Endodermal cell (in vitro differentiated cells): ENCODE results near the gene LEF1. TPM values are rescaled to one million over a fixed set of nuclear protein-coding genes. Genes with fewer than 3 reads are reported as not detected.

Experiments used
- DNase-seq: peaks from one replicate; pipeline ENCODE4 v3.0.0-alpha.2; 2017
- H3K27ac ChIP-seq: 2 replicates; pipeline ENCODE4 v1.5.1; 2013; ENCODE audit warnings: mild to moderate bottlenecking, low read depth, low read length, moderate library complexity
- H3K27me3 ChIP-seq: 2 replicates; pipeline ENCODE4 v1.6.1; 2013; ENCODE audit warnings: mild to moderate bottlenecking, low read length, moderate library complexity; ENCODE audit not compliant: insufficient read depth, control insufficient read depth, poor library complexity, severe bottlenecking
- H3K36me3 ChIP-seq: 2 replicates; pipeline ENCODE4 v1.7.0; 2013; ENCODE audit warnings: mild to moderate bottlenecking, low read length, moderate library complexity; ENCODE audit not compliant: control insufficient read depth, insufficient read depth
- H3K4me1 ChIP-seq: one replicate; pipeline ENCODE4 v1.7.0; 2013; ENCODE audit warnings: low read length; ENCODE audit not compliant: control insufficient read depth, insufficient read depth
- H3K4me3 ChIP-seq: 2 replicates; pipeline ENCODE4 v1.5.1; 2013; ENCODE audit warnings: mild to moderate bottlenecking, low read length, moderate library complexity
- H3K9ac ChIP-seq: 2 replicates; pipeline ENCODE4 v1.6.1; 2013; ENCODE audit warnings: mild to moderate bottlenecking, low read length, moderate library complexity; ENCODE audit not compliant: poor library complexity, severe bottlenecking; ENCODE audit errors: extremely low read depth
- H3K9me3 ChIP-seq: 2 replicates; pipeline ENCODE4 v1.6.1; 2013; ENCODE audit warnings: mild to moderate bottlenecking, low read length, moderate library complexity; ENCODE audit not compliant: control insufficient read depth
- H3K27ac Mint-ChIP-seq: 2 replicates; pipeline ENCODE4 v1.8.0; 2020; ENCODE audit warnings: mixed read lengths
- H3K27me3 Mint-ChIP-seq: 2 replicates; pipeline ENCODE4 v1.8.0; 2021; ENCODE audit warnings: mild to moderate bottlenecking, mixed read lengths; ENCODE audit not compliant: insufficient read depth
- H3K36me3 Mint-ChIP-seq: 2 replicates; pipeline ENCODE4 v1.8.0; 2020; ENCODE audit warnings: low read depth, mixed read lengths
- H3K4me1 Mint-ChIP-seq: 2 replicates; pipeline ENCODE4 v1.8.0; 2020; ENCODE audit warnings: mixed read lengths
- H3K4me3 Mint-ChIP-seq: 2 replicates; pipeline ENCODE4 v1.8.0; 2020; ENCODE audit warnings: mild to moderate bottlenecking, moderate library complexity, mixed read lengths
- H3K9me3 Mint-ChIP-seq: 2 replicates; pipeline ENCODE4 v1.8.0; 2020; ENCODE audit warnings: mild to moderate bottlenecking, mixed read lengths
- WGBS, 2 experiments: methylation state at CpG; one replicate each; pipeline versions ENCODE4 v1.1.5 to v1.1.7; 2013; ENCODE audit warnings: missing lambda C conversion rate in 2 of 2, mixed read lengths in 1 of 2; ENCODE audit not compliant: insufficient coverage in 1 of 2, insufficient read length in 1 of 2; 5-methylcytosine and 5-hydroxymethylcytosine counted together
- total RNA-seq, 2 donors: library from RNA; stranded (reverse); fragmentation: NEBNext Ultra II Directional in 1 of 2; extraction: Animal tissue kit (Norgen Biotek cat#: 25700) in 1 of 2; gene quantifications; 2 replicates in 1 of 2; 3 replicates in 1 of 2; pipeline ENCODE4 v1.2.1, GENCODE V29; 2021
- TF ChIP-seq, protein P1 (sequence below): fragments of 200-600 bp; sonication (generic); conservative IDR thresholded peaks from 2 replicates; pipeline ENCODE4 v1.5.0; 2021; ENCODE audit warnings: antibody characterized with exemption, mild to moderate bottlenecking

The LEF1 gene
- total RNA-seq, 2 donors from 2014 or later: 0.95 to 1.6 TPM

- Mint-ChIP-seq H3K27ac (no peak overlapping the region), H3K36me3 (no peaks in the 10 kb centered on the region), H3K4me3 (no peak overlapping the region), H3K9me3 (no peaks in the 10 kb centered on the region), H3K4me1 (peaks cover 15% of the 10 kb centered on the region), H3K27me3 (peaks cover 22% of the 10 kb centered on the region)
- Histone ChIP-seq H3K27me3 (no peaks in the 10 kb centered on the region), H3K4me1 (no peaks in the 10 kb centered on the region), H3K4me3 (no peak overlapping the region), H3K9ac (no peak overlapping the region), H3K27ac (no peak overlapping the region), H3K9me3 (no peaks in the 10 kb centered on the region), H3K36me3 (no peaks in the 10 kb centered on the region)
- TF ChIP-seq, protein P1, sequence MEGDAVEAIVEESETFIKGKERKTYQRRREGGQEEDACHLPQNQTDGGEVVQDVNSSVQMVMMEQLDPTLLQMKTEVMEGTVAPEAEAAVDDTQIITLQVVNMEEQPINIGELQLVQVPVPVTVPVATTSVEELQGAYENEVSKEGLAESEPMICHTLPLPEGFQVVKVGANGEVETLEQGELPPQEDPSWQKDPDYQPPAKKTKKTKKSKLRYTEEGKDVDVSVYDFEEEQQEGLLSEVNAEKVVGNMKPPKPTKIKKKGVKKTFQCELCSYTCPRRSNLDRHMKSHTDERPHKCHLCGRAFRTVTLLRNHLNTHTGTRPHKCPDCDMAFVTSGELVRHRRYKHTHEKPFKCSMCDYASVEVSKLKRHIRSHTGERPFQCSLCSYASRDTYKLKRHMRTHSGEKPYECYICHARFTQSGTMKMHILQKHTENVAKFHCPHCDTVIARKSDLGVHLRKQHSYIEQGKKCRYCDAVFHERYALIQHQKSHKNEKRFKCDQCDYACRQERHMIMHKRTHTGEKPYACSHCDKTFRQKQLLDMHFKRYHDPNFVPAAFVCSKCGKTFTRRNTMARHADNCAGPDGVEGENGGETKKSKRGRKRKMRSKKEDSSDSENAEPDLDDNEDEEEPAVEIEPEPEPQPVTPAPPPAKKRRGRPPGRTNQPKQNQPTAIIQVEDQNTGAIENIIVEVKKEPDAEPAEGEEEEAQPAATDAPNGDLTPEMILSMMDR: no peak
- WGBS, 2 experiments: 77% methylated on average over 5 of the region's 5 CpGs; no CpG with 5 or more reads in 1 of the 2 experiments
- no peak for DNase-seq
Observed at GRCh38 chr4:108097990-108098553, 70.7 kb downstream of the LEF1 start.

DNA sequence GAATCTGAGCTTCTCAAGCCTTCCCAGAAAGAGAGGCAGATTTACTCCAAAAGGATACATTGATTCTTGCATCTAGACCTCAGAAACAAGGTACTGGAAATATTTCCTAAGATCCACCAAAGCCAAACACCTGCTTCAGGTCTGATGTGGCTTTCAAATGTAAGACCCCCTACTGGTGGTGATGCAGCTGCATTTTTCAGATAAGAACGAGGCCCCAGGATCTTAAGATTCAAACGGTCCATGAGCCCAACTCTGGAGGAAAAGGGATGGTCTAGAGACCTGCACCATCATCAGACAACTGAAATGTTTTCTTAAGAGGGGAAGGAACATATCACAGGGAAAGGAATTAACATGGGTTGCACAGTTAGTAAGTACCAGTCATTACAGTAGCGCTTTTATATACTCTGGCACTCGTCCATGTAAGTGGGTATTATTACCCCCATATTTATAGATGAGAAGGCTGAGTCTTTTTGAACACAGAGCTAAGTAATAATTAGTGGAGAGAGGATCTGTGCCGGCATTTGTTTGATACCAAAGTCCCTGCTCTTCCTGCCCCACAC lies 73.7 kb downstream of the LEF1 start:
- H3K27me3 Mint-ChIP-seq: peaks cover 22% of the 10 kb centered on the region
- 42 to 78% methylated on average over 2 to 5 of the region's 5 CpGs for WGBS, 2 experiments
- no peaks in the 10 kb centered on the region for H3K4me1 ChIP-seq
- H3K9ac ChIP-seq: no peak overlapping the region
- peaks cover 22% of the 10 kb centered on the region for H3K4me1 Mint-ChIP-seq
- no peak overlapping the region for H3K27ac Mint-ChIP-seq
- no peaks in the 10 kb centered on the region for H3K9me3 ChIP-seq
- H3K4me3 Mint-ChIP-seq: no peak overlapping the region
- no peak overlapping the region for H3K27ac ChIP-seq
- no peaks in the 10 kb centered on the region for H3K36me3 Mint-ChIP-seq
- TF ChIP-seq, protein P1: peak; percentile 34
- no peak for DNase-seq
- no peaks in the 10 kb centered on the region for H3K36me3 ChIP-seq
- no peak overlapping the region for H3K4me3 ChIP-seq
- H3K9me3 Mint-ChIP-seq: no peaks in the 10 kb centered on the region
- no peaks in the 10 kb centered on the region for H3K27me3 ChIP-seq

GRCh38 chr4:108094131-108094530 lies 74.6 kb downstream of the LEF1 start:
- Histone ChIP-seq H3K27ac (no peak overlapping the region), H3K4me1 (no peaks in the 10 kb centered on the region), H3K9me3 (no peaks in the 10 kb centered on the region), H3K27me3 (no peaks in the 10 kb centered on the region), H3K9ac (no peak overlapping the region), H3K36me3 (no peaks in the 10 kb centered on the region), H3K4me3 (no peak overlapping the region)
- Mint-ChIP-seq H3K27ac (no peak overlapping the region), H3K4me1 (peaks cover 22% of the 10 kb centered on the region), H3K36me3 (no peaks in the 10 kb centered on the region), H3K4me3 (no peak overlapping the region), H3K9me3 (no peaks in the 10 kb centered on the region), H3K27me3 (peaks cover 22% of the 10 kb centered on the region)
- 83 to 90% methylated on average over 1 to 2 of the region's 2 CpGs for WGBS, 2 experiments
- no peak for DNase-seq
- TF ChIP-seq, protein P1: no peak
